NB4 (cell line): ENCODE data around the gene IGF2BP3.

ENCODE experiments used
- DNase-seq: peaks from one replicate; pipeline ENCODE4 v3.0.0; 2010; ENCODE audit warnings: low read depth
- H3K4me3 ChIP-seq: one replicate; pipeline ENCODE4 v1.5.1; 2011; ENCODE audit warnings: mild to moderate bottlenecking, low read depth, low read length, moderate library complexity
- CTCF ChIP-seq: IDR thresholded peaks from one replicate; pipeline ENCODE4 v1.5.1; 2012; ENCODE audit warnings: low read depth, low read length
- MAX ChIP-seq: IDR thresholded peaks from 2 replicates; pipeline ENCODE4 v1.6.1; 2011; ENCODE audit warnings: low read depth, low read length
- MYC ChIP-seq: IDR thresholded peaks from 2 replicates; pipeline ENCODE4 v1.6.1; 2011; ENCODE audit warnings: low read depth, low read length
- POLR2A ChIP-seq: IDR thresholded peaks from 2 replicates; pipeline ENCODE4 v1.6.1; 2011; ENCODE audit warnings: mild to moderate bottlenecking; ENCODE audit not compliant: insufficient read length; ENCODE audit errors: extremely low read depth

IGF2BP3 gene

GRCh38 chr7:23357190-23358093 lies 112.8 kb downstream of the IGF2BP3 start:
- TF ChIP-seq CTCF (peak; percentile 14), MYC (0 out of 2 replicates have a peak, but pooled peaks have one; percentile 12), MAX (no peak), POLR2A (no peak)
- no peak overlapping the region for H3K4me3 ChIP-seq
- DNase-seq = peak; percentile 58

GRCh38 chr7:23356726-23357125 lies 113.6 kb downstream of the IGF2BP3 start:
- no peak for TF ChIP-seq MYC
- no peak for TF ChIP-seq MAX
- TF ChIP-seq POLR2A = no peak
- no peak for TF ChIP-seq CTCF
- H3K4me3 ChIP-seq = no peak overlapping the region
- no peak for DNase-seq

GRCh38 chr7:23356168-23356567 lies 114.1 kb downstream of the IGF2BP3 start:
- H3K4me3 ChIP-seq = no peak overlapping the region
- TF ChIP-seq POLR2A (no peak), MAX (no peak), CTCF (no peak), MYC (no peak)
- DNase-seq = no peak

- DNase-seq = no peak
- TF ChIP-seq MAX = no peak
- no peak for TF ChIP-seq CTCF
- no peak for TF ChIP-seq MYC
- TF ChIP-seq POLR2A = no peak
- H3K4me3 ChIP-seq = no peak overlapping the region
Measured at GRCh38 chr7:23353172-23353571, 117.1 kb downstream of the IGF2BP3 start.

- no peak overlapping the region for H3K4me3 ChIP-seq
- DNase-seq = no peak
- TF ChIP-seq MAX (no peak), POLR2A (no peak), MYC (no peak), CTCF (no peak)
Measured at GRCh38 chr7:23350466-23350865, 119.8 kb downstream of the IGF2BP3 start.
